ENCODE measurements around the gene PBX3. TPM values are rescaled to one million over a fixed set of nuclear protein-coding genes. Genes with fewer than 3 reads are reported as not detected.
A peak's percentile ranks its signal among the peaks of the same experiment; 100 is the strongest.

The PBX3 gene
- total RNA-seq, 2 experiments from 2014 or later = 40.8 to 54.6 TPM

DNA sequence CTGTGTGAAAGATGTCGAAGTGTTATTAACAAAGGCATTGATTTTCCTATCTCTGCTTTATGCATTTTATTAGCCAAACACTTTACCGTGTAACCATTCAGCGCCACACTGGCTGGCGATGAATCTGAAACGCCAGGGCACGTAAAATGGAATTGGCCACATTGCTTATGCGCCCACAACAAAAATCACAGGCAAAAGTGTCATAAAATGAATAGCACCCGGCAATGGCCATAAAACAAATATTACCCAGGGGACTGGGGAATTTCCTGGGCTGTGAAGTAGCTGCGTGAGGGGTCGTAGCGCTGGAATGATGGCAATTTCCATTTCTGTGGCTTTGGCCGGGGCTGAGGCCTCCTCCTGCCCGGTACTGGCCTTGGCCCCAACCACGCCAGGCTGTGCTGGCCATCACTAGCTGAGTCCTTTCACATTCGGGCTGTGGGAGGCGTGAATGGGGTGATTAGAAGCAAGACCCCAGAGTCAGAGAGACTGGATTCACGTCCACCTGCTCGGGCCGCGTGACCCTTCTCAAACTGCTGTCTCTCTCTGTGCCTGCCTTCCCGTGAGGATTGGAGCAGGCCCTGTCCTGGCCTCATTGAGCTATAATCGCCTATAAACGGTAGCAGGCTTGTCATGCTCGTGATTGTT, 254.5 kb downstream of the PBX3 start:
- H3K27ac ChIP-seq (ENCODE audit: low read depth, low read length, poor library complexity, severe bottlenecking) = no peak overlapping the region
- no peak for DNase-seq (ENCODE audit: low spot score)
- H3K9me2 ChIP-seq (ENCODE audit: insufficient read depth, low read length) = no peaks in the 10 kb centered on the region
- no peak overlapping the region for H3K4me3 ChIP-seq (ENCODE audit: low read depth, low read length, poor library complexity, severe bottlenecking)
- H2AFZ ChIP-seq (ENCODE audit: low read length) = no peak overlapping the region
- TF ChIP-seq EZH2phosphoT487 (IDR thresholded peaks at IDR 0.05; ENCODE audit: borderline replicate concordance, low read depth, low read length) = no peak
- TF ChIP-seq, protein P1, sequence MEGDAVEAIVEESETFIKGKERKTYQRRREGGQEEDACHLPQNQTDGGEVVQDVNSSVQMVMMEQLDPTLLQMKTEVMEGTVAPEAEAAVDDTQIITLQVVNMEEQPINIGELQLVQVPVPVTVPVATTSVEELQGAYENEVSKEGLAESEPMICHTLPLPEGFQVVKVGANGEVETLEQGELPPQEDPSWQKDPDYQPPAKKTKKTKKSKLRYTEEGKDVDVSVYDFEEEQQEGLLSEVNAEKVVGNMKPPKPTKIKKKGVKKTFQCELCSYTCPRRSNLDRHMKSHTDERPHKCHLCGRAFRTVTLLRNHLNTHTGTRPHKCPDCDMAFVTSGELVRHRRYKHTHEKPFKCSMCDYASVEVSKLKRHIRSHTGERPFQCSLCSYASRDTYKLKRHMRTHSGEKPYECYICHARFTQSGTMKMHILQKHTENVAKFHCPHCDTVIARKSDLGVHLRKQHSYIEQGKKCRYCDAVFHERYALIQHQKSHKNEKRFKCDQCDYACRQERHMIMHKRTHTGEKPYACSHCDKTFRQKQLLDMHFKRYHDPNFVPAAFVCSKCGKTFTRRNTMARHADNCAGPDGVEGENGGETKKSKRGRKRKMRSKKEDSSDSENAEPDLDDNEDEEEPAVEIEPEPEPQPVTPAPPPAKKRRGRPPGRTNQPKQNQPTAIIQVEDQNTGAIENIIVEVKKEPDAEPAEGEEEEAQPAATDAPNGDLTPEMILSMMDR (conservative IDR thresholded peaks at IDR 0.05; ENCODE audit: low read length) = no peak
- no peaks in the 10 kb centered on the region for H3K36me3 ChIP-seq (ENCODE audit: insufficient read depth, low read length)
- no peak overlapping the region for H3K4me2 ChIP-seq (ENCODE audit: low read length)
- no peaks in the 10 kb centered on the region for H3K79me2 ChIP-seq (ENCODE audit: insufficient read depth, low read depth, low read length)
- H4K20me1 ChIP-seq (ENCODE audit: insufficient read depth, low read length) = no peaks in the 10 kb centered on the region
- POLR2A ChIA-PET = no interaction called here
- intact Hi-C loops (cut with micrococcal nuclease; ENCODE audit: unreplicated experiment) = no loop called here
- no peaks in the 10 kb centered on the region for H3K9me3 ChIP-seq (ENCODE audit: low read length)
- no peaks in the 10 kb centered on the region for H3K4me1 ChIP-seq (ENCODE audit: insufficient read depth, low read length, poor library complexity, severe bottlenecking)
- no TSS peak for BruUV-seq (replicated peaks)
- CTCF ChIA-PET (ENCODE audit: unreplicated experiment) = no interaction called here

DNA sequence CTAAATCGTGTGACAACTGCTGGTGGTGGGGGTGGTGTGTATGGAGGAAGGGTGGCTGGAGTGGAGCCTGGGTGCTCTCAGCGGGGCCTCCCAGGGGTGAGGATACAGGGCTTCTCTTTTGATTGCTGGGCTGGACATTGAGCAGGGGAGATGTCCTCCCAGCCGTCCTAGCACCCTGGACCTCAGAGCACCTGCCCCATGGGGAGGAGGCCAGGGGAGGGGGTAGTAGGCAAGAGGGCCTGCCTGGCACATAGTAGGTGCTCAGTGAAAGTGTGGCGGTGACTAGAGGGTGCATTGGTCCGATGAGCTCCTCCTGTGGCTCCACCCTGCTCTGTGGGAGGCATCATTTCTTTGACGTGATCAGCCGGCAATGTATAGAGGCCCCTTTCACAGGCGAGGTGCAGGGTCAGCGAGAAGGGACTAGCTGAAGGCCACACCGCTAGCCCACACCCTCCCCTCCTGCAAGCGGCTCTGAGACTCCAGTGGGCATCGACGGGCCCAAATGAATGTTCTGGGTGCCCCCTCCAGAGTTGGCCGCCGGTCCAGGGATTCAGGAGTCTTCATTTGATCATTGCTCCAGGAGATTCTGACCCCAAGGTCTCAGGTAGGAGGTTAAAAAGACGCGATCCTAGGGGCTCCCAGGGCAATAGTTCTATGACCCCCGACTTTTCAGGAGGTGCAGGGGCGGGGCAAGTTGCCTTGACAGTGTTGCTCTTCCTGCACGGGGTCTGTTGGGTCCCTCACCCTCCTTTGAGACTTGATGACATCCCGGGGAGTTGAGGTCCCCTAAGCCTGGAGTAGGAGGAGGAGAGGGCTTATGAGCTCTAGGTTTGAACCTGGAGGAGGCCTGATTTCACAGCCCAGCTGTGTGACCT, 255.5 kb downstream of the PBX3 start:
- no peak overlapping the region for H3K27ac ChIP-seq (ENCODE audit: low read depth, low read length, poor library complexity, severe bottlenecking)
- H4K20me1 ChIP-seq (ENCODE audit: insufficient read depth, low read length) = no peaks in the 10 kb centered on the region
- TF ChIP-seq, protein P1 (conservative IDR thresholded peaks at IDR 0.05; ENCODE audit: low read length) = no peak
- no peak for TF ChIP-seq EZH2phosphoT487 (IDR thresholded peaks at IDR 0.05; ENCODE audit: borderline replicate concordance, low read depth, low read length)
- ChIA-PET POLR2A (no interaction called here), CTCF (ENCODE audit: unreplicated experiment) (no interaction called here)
- H3K79me2 ChIP-seq (ENCODE audit: insufficient read depth, low read depth, low read length) = no peaks in the 10 kb centered on the region
- intact Hi-C loops (cut with micrococcal nuclease; ENCODE audit: unreplicated experiment) = no loop called here
- BruUV-seq (replicated peaks) = no TSS peak
- no peaks in the 10 kb centered on the region for H3K9me3 ChIP-seq (ENCODE audit: low read length)
- no peak for DNase-seq (ENCODE audit: low spot score)
- H3K4me3 ChIP-seq (ENCODE audit: low read depth, low read length, poor library complexity, severe bottlenecking) = no peak overlapping the region
- H3K36me3 ChIP-seq (ENCODE audit: insufficient read depth, low read length) = no peaks in the 10 kb centered on the region
- H2AFZ ChIP-seq (ENCODE audit: low read length) = no peak overlapping the region
- H3K9me2 ChIP-seq (ENCODE audit: insufficient read depth, low read length) = no peaks in the 10 kb centered on the region
- no peak overlapping the region for H3K4me2 ChIP-seq (ENCODE audit: low read length)
- no peaks in the 10 kb centered on the region for H3K4me1 ChIP-seq (ENCODE audit: insufficient read depth, low read length, poor library complexity, severe bottlenecking)

DNA sequence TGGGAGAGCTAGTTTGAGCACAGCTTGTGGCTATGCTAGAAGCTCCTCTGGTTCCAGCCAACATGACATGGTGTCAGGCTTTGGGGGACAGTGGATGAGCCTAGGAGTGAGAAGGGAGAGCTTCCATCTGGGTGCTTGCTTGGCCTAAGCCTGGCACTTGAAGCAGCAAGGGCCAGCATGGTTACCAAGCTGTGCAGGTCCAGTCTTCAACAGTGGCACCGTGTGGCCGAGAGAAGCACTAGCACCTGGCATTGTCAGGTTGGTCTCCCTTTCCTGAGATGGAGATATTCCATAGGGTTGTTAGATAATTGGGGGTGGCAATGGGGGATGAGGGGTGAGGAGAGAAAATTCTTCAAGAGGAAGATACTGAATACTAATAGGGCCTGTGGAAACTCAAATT, 261.9 kb downstream of the PBX3 start:
- Histone ChIP-seq H3K27ac (ENCODE audit: low read depth, low read length, poor library complexity, severe bottlenecking) (no peak overlapping the region), H3K9me3 (ENCODE audit: low read length) (peaks cover 6% of the 10 kb centered on the region; the same call in 1 of the 2 replicates), H2AFZ (ENCODE audit: low read length) (no peak overlapping the region), H3K36me3 (ENCODE audit: insufficient read depth, low read length) (no peaks in the 10 kb centered on the region), H3K9me2 (ENCODE audit: insufficient read depth, low read length) (no peaks in the 10 kb centered on the region), H3K4me3 (ENCODE audit: low read depth, low read length, poor library complexity, severe bottlenecking) (no peak overlapping the region), H4K20me1 (ENCODE audit: insufficient read depth, low read length) (no peaks in the 10 kb centered on the region), H3K79me2 (ENCODE audit: insufficient read depth, low read depth, low read length) (no peaks in the 10 kb centered on the region), H3K4me1 (ENCODE audit: insufficient read depth, low read length, poor library complexity, severe bottlenecking) (no peaks in the 10 kb centered on the region), H3K4me2 (ENCODE audit: low read length) (no peak overlapping the region)
- POLR2A ChIA-PET = no interaction called here
- peak; percentile 7 for DNase-seq (ENCODE audit: low spot score)
- CTCF ChIA-PET (ENCODE audit: unreplicated experiment) = no interaction called here
- TF ChIP-seq EZH2phosphoT487 (IDR thresholded peaks at IDR 0.05; ENCODE audit: borderline replicate concordance, low read depth, low read length) = no peak
- TF ChIP-seq, protein P1 (conservative IDR thresholded peaks at IDR 0.05; ENCODE audit: low read length) = peak; percentile 64
- intact Hi-C loops (cut with micrococcal nuclease; ENCODE audit: unreplicated experiment) = no loop called here
- no TSS peak for BruUV-seq (replicated peaks)

All from OCI-LY7 (cell line).